Head of caudate nucleus (tissue), 42 donors: ENCODE measurements around the gene NUP210L.
"Not testable (repeated sequence)": the region's sequence is repeated elsewhere in the genome, so short reads cannot be mapped to it uniquely, and the experiment has no call there.

Source experiments
- DNase-seq, 42 donors: peaks; one replicate each; pipeline versions ENCODE4 v3.0.0 to v3.0.0-alpha.2; 2020 to 2021; ENCODE audit warnings: mixed read lengths in 7 of 42
- intact Hi-C: fragments of 100-400 bp; cut with DNase I; formaldehyde crosslinking; loops from one replicate; pipeline ENCODE4 v1.15.0; 2022

The NUP210L gene

DNA sequence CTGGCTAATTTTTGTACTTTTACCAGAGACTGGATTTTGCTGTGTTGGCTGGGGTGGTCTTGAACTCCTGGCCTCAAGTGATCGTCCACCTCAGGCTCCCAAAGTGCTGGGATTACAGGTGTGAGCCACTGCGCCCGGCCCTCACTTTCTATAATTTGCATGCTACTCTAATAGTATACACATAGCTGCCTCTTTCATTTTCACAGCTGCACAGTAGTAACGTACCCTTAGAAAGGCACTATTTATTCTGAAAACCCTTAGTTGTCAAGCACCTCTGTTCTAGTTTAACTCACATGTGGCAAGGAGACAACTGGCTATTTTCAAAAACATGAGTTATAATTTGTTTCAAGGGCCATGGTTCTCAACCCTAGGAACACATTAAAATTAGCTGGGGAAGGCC lies 19.8 kb upstream of the NUP210L start:
- no peak for DNase-seq
- intact Hi-C loops, result no loop called here

DNA sequence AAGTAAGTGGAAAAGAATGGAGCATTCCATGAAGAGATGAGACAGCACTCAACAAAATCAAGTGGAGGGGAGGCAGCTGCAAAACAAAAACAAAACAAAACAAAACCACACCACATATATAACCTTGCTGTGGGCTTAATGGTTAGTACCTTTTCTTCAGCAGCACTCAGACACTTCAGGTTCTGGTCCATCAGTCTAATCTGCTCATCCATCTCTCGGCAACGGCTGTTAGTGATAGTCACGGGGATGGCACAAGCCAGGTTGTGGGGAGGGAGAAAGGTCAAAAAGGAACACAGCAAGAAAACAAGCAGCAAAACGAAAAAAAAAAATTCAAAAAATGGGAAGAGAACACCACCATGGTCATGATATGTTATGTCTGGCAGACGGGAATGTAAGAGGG lies 17.0 kb upstream of the NUP210L start:
- DNase-seq, result no peak
- intact Hi-C loops, result no loop called here

DNA sequence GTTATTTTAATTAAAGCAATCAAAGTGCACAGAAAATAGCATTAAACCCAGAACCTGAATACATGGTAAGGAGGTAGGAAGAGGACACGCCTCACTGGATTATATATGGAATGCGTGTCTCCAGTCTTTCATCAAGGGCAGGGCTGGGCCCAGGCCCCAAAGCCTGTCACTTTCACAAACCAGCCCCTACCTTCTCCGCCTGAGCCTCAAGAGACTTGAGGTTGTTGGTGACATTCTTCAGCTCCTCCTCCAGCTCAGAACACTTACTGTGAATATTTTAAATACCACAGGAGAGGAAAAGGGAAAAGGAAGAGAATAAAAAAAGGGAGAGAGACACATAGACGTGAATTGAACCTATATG lies 16.3 kb upstream of the NUP210L start:
- no peak for DNase-seq
- intact Hi-C loops, result no loop called here

DNA sequence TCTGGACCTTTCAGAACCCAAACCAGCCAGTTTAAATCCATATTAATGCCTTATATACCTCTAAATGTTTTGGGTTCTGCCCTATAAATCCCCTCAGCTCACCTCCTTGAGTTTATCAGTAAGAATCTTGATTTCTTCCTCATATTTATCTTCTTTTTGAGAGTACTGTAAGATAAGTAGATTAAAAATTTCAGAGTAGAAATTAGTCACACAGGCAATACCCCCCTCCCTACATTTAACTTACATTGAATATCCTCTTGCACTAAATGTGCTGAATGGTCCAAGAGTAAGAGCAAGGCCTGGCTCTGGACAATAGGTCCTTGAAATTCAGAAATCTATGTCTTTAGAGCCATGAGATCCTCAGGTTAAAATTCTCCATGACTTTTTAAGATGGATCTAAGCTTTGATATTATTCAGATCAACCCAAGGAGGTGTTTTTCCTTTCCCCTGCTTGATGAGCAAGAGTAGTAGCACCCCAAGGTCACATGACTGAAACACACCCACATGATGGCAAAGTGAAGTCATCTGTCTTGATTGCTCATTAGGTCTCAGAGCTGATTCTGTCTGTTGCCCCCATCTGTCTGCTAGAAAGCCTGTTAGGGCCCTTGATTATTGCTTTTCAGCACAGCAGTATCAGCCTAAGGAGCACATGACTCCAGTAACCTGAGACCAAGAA lies 15.8 kb upstream of the NUP210L start:
- intact Hi-C loops, result no loop called here
- DNase-seq, result peak in 38 of 42 donors; percentile 14 to 86 (median 62)

DNA sequence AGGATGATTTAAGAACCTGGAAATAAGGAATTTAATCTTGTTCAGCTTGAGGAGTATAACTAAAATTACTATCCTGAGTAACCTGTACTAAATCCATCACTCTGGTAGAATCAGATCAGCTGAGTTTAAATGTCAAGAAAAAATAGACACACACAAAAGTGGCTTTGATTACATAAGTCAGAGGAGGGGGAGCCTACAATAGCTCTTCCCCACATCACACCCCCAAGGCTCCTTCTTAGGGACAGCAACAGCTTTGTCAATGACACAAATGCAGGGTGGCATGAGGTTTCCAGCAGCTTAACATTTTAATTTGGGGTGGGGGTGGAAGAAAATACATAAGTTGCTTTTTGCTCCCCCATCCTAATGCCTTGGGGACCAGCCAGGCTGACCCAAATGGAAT lies 12.6 kb upstream of the NUP210L start:
- DNase-seq, result peak in 15 of 42 donors; percentile 27 to 78 (median 46)
- intact Hi-C loops, result no loop called here

DNA sequence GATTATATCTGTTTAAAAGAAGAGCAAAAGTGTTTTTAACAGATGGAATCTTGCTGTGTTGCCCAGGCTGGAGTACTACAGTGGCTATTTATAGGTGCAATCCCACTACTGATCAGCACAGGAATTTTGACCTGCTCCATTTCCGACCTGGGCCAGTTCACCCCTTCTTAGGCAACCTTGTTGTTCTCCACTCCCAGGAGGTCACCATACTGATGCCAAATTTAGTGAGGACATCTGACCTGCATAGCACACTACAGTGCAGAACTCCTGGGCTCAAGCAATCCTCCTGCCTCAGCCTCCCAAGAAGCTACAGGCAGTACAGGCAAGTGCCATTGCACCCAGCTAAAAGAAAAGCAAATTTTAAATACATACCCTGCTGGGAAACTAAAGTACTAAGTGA lies 11.3 kb upstream of the NUP210L start:
- no peak for DNase-seq
- intact Hi-C loops, result no loop called here

DNA sequence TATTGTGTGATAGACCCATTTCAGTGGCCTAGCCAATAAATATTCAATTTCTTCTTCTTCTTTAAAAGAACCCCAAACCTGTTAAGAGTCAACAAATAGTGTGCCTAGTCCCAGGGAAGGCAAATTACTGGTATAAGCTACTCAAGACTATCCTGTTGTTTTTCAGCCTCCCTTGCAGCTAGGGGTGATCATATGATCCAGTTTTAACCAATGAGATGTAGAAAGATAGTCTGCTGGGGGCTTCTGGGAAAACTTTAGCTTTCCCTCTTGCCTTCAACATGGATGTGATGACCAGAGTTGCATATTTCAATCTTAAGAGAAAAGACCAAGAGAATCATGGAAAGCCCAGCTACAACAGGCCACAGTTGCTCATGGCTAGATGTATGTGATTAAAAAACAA lies 4.7 kb upstream of the NUP210L start:
- intact Hi-C loops, result no loop called here

DNA sequence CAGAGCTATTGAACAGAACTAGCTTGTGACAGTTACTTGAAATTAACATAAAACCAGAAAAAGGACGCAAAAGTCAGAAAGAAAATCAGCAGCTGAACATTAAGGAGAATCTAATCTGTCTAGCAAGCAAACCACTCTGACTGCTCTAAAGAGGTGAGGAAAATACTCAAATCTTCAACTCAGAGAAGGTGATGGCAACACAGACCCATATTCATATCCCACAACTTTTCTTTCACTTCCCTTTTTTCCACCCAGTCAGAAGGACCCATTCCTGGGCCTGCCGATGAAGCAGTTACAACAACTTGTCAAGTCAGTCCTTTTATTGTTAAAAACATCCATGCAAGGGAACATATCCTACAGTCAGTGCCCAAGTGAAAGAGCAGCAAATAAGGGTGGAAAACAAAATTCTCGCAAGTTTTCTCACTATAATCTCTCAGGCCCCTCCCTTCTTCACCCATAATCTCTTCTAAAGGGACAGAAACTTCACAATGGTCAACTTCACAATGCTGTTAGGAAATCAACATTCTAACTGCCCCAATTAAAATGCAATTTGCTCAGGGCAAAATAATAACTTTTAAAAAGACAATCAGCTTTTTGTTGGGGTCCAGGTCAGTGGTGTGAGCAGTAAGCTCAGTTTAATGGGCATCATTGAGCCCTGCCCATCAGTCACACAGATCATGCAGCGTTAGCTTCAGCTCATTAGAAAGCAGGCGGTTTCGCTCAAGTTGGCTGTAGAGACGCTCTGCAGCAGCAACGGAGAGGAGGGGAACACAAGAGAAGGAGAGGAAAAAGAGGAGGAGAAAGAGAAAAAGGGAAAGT lies 3.6 kb upstream of the NUP210L start:
- intact Hi-C loops, result no loop called here
- no peak for DNase-seq

More for the DNA sequence above, 4.7 kb upstream of the NUP210L start:
- no peak for DNase-seq

DNA sequence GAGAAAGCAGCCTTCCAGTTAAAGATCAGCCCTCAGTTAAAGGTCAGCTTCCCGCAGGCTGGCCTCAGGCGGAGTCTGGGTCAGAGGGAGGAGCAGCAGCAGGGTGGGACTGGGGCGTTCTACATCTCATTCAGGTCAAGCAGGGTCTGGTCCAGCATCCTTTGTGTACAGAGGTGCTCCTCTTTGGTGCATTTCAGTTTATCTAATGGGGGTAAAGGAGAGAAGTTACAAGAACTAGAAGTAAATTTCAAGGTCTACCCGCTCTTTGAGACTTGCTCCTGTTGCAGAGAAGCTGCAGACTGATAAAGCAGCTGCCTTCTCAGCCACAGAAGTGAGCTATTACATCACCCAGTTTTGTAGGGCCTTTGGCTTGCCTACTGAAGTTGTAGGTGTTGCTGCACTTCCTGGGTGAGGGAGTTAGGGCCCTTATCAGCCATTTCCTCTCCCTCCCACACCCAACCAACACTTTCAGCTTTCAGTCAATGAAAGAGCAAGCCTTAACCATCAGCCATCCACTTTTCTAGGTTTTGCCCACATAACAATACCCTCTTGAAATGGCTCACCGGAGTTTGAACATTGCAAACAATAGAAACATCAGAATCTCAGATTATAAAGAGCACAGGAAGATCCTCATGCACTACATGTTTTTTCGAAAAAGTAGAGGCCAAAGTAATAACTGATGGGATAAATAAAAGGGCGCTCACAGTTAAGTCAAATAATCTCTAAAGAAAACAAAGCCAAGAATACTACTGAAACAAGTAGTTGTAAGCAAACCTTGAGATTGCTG lies 2.8 kb upstream of the NUP210L start:
- intact Hi-C loops, result no loop called here
- peak in 24 of 42 donors; percentile 7 to 79 (median 42) for DNase-seq

DNA sequence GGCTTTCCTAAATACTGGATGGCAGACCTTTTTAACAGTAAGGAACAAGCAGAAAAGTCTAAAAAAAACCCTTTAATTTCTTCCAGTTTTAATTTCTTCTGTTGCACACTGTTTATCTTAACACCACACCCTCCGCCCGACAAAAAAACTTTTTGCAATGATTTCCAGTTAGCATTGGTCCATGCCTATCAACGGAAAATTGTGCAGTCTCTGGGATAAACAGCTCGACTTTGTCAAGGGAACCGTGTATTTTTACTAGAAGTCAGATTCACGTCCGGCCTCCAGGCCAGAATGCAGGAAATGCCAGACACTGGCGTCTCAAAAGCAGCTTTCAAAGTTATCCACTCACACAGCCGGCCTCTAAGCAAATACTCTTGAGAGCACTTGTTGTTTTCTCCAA lies 378 bp upstream of the NUP210L start:
- peak in 1 of 42 donors; percentile 40 for DNase-seq
- intact Hi-C loops, result no loop called here

DNA sequence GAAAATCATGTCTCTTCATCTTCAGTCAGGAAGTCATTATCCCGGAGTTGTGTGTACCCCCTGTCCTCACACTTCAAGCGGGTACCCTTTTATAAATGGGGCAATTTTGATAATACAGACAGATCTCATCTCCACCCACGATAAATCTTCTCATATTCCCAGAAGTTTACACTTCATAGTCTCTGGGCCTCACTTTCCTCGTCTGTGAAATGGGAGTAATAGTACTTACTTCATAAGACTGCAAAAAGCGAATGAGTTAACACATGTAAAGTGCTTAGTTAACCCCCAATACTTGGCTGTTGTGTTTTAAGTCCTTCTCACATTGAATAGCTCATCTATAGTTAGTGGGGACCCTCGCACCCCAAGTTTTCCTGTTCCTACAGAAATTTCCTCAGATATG lies 820 bp downstream of the NUP210L start:
- intact Hi-C loops, result no loop called here
- no peak for DNase-seq

DNA sequence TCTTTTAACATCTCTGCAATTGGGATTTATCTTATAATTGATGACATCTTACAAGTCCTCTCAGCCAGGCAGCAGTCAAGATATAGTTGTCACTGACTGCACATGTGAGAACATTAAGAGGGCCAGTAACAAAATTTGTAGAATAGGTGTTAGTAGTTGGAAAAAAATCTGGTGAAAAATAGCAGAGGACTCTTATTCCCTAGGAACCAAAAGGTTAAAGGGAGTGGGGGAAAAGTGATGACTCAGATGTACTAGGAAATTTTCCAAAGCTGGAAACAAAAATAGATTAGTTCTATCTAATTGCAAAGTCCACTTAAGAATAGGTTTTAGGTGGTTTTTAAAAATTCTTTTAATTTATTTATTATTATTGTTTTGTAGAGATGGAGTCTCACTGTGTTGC lies 3.6 kb downstream of the NUP210L start:
- intact Hi-C loops, result no loop called here
- no peak for DNase-seq

DNA sequence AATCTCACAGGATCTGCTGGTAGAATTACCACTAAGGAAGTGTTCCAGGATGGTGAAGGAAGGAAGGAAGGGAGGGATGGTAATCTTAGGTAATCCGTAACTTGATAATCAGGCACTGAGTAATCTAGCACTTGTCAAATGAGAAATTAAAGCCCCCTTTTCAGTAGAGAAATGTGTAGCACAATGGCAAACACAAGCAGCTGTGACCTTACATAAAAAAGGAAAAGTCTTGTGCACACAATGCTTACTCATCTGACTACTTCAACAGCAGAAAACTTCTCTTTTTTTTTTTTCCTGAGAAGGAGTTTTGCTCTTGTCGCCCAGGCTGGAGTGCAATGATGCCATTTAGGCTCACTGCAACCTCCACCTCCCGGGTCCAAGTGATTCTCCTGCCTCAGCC lies 6.1 kb downstream of the NUP210L start:
- intact Hi-C loops, result no loop called here
- DNase-seq, result no peak

DNA sequence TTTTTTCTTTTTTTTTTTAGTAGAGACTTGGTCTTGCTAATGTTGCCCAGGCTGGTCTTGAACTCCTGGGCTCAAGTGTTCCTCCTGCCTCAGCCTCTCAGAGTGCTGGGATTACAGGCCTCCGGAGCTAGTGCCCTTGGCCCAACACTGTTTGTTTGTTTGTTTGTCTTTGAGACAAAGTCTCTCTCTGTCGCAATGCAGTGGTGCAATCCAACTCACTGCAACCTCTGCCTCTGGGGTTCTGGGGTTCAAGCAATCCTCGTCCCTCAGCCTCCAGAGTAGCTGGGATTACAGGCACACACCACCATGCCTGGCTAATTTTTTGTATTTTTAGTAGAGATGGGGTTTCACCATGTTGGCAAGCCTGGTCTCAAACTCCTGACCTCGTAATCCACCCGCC lies 7.4 kb downstream of the NUP210L start:
- intact Hi-C loops, DNase-seq: not testable (repeated sequence)

DNA sequence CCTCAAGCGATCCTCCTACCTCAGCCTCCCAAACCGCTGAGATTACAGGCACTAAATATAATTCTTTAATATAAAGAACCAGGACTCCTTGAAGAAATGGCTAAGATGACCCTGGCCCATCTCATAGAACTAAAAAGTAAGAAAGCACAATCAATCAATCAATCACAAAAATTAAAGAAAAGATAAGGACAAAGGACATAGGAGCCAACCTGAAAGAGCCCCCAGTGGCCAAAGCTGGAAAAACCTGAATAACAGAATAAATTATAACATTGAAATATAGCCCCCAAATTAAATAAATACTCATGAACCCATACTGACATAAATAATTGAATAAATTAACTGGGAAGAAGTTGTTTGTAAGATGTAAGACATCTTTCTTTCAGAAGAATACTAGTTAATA lies 8.9 kb downstream of the NUP210L start:
- intact Hi-C loops, result no loop called here
- no peak for DNase-seq

DNA sequence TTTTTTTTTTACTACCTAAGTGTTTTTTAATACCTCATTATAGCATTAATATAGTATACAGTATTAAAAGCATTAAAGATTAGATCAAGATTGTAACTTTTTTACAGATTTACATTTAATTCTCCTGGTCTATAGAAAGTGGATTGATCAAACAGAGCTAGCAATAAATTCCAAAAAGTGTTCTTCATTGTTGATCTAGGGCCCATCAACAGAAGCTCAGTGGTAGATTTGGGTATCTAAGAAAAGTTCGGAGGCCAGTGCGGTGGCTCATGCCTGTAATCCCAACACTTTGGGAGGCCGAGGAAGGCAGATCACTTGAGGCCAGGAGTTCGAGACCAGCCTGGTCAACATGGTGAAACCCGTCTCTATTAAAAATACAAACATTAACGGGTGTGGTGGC lies 12.5 kb downstream of the NUP210L start:
- intact Hi-C loops, result no loop called here
- no peak for DNase-seq

DNA sequence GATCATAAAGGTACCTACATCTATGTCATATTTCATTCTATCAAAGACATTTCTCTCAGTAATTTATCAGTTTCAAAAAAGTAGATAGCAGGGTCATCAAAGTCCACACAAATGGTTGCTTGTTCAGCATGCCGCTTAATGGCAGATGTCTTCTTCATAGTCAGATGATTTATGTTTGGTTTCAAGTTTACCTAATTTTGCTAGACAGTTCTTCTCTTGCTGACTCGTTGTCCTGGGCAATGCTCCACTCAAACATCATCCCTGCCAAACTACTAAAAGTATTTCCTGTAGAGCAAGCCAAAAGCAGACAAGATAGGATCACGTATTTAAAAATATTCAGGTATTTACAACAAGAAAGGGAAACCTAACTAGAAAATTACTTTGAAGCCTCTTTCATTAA lies 13.6 kb downstream of the NUP210L start:
- intact Hi-C loops, result no loop called here
- no peak for DNase-seq

DNA sequence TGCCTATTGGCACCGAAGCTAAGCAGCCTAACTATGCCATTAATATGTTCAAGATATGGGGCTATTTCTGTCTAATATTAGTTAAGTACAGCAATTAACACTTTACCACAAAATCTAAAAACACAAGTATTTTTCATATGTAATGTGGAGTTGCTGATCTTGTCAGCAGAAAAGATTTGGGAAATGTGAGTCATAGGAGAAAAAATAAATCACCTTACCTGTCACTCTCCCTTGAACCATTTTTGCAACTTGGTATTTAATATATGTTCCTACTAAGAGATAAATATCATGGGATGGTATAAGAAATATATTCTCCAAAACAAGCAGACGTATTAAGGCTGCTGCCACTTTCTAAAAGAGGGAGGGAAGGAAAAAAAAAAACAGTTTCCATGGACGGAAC lies 17.0 kb downstream of the NUP210L start:
- DNase-seq, result no peak
- intact Hi-C loops, result no loop called here

DNA sequence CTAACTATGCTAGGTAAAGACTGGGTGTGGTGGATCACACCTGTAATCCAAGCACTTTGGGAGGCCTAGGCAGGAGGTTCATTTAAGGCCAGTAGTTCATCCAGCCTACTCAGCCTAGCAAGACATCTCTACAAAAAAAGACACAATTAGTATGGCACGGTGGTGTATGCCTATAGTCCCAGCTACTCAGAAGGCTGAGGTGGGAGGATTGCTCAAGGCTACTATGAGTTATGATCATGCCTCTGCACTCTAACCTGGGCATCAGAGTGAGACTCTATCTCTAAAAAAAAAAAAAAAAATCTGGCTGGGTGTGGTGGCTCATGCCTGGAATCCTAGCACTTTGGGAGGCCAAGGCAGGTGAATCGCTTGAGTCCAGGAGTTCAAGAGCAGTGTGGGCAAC lies 21.6 kb downstream of the NUP210L start:
- intact Hi-C loops, result no loop called here
- DNase-seq, result no peak

DNA sequence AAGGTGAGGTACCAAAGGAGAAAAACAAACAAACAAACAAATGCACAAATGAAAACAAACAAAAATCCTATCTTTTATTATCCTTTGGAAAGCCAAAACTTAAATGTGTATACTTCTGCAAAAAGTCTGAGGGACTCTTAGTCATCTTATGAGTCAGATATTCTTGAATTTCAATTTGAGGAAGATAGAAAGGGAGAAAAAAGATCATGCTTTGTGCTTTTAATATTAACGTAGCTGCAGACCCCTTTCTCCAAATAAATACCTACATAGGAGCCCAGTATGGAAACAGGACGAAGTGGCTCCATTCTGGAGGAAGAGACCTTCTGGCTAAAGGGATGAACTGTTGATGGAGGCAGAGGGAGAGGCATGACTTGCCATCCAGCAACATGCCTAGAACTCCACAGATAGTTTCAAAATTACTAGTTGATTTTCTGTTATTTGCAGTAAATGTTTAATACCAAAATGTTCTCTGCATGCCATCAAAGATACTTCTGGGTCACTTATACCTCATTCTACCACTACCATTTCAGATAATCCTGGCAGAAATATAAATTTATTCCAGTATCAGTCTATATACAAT lies 25.4 kb downstream of the NUP210L start:
- intact Hi-C loops, result no loop called here

More for the DNA sequence above, 25.4 kb downstream of the NUP210L start:
- DNase-seq, result no peak
